GM19438 (cell line): ENCODE measurements around the gene KIF2C.
A peak's percentile ranks its signal among the peaks of the same experiment; 100 is the strongest.
"Not testable (repeated sequence)": the region's sequence is repeated elsewhere in the genome, so short reads cannot be mapped to it uniquely, and the experiment has no call there.

ENCODE experiments used
- ATAC-seq: cut with Tn5 transposase; IDR thresholded peaks from one replicate; pipeline ENCODE4 v1.9.1; 2021; ENCODE audit warnings: low read depth; ENCODE audit not compliant: unreplicated experiment

KIF2C gene

DNA sequence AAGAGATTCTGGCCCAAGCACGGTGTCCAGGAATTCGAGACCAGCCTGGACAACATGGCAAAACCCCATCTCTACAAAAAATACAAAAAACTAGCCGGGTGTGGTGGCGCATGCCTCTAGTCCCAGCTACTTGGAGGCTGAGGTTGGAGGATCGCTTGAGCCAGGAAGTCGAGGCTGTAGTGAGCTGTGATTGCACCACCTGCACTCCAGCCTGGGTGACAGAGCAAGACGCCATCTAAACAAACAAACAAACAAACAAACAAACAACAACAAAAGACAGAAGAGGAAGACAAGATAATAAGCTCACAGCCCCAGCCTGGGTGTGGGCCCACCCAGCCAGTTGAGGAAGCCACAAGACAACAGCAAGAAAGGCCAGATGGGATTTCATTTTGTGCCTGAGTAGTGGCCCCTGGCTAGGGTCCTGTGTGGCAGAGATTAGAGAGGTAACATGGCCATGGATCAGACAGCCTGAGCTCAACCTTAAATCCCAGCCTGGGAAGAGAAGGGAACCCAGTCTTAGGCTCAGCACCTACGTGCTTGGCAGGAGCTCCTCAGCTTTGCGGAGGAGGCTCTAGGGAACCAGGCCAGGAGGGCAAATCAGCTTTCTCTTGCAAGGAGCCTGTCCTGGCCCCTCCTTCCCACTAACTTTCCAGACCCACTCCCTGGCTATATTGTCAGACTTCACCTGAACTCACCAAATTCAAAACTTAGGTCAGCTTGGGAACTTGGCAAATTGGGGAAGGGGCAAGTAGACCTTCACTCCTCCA lies 53.3 kb downstream of the KIF2C start:
- ATAC-seq: no peak

DNA sequence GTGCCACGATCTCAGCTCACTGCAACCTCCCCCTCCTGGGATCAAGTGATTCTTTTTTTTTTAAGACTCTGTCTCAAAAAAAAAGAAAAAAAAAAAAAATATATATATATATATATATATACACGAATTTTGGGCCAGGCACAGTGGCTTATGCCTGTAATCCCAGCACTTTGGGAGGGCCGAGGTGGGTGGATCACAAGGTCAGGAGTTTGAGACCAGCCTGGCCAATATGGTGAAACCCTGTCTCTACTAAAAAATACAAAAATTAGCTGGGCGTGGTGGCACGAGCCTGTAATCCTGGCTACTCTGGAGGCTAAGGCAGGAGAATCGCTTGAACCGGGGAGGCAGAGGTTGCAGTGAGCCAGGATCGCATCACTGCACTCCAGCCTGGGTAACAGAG lies 58.2 kb downstream of the KIF2C start:
- ATAC-seq: not testable (repeated sequence)

DNA sequence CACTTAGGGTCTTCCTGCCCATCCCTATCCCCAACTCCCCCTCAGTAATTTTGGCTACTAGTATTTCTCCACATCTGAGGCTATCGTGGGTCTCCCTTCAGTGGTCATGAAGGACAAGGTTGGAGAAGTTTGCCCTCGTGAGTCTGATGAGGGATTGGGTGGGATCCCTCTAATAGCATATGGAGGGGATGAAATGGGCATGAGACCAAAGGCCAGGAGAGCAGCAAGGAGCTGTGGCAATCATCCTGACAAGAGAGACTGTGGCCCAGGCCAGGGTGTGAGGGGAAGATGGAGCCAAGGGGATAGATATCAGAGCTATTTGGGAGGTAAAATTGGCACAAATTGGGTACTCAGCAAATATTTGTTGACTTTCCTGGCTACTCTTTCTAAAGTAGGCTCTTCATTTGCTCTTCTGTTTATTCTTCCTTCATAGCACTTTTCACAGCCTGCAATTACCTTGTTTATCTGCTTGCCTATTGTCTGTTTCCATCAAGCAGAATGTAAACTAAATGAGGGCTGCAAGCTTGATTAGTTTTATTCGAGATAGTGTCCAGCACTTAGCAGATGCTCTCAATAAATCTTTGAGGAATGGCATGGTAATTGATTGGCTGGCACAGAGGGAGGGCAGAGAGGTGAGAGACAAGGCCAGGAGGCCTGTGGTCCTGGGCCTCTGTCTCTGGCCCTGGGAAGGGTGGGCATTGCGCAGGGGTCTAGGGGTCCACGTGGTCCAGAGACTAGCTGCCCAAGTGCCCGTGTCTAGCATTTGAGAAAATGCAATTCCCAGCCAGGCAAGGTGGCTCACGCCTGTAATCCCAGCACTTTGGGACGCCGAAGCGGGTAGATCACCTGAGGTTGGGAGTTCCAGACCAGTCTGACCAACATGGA lies 59.1 kb downstream of the KIF2C start:
- no peak for ATAC-seq

DNA sequence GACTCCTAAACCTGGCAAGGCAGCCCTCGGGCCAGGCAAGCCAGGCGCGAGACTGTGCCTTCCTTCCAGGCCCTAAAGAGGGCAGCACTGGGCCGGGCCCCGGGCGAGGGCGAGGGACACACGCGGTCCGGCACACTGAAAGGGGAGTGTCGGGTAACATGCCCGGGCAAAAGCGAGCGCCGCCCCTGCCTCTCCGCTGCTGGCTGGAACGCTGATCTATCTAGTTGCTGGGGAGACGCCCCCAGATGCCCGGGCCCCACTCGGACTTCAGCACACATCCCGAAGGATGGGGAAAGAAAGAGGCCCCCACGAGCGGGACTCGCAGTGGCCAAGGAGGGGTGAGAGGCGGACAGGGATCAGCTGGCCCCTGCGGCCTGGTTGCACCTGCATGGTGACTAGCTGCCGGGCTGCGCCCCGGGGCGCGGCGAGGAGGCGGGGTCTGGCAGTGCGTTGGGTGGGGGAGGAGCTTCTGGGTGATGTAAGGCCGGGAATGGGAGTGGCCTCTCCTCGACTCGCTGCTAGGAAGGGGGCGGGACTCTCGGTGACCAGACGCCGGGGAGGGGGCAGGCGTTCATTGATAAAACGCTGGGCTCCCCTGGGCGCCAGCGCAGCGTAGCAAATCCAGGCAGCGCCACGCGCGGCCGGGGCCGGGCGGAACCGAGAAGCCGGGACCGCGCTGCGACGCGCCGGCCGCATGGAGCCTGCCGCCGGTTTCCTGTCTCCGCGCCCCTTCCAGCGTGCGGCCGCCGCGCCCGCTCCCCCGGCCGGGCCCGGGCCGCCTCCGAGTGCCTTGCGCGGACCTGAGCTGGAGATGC lies 60.3 kb downstream of the KIF2C start, which contains the start of gene PLK3:
Gene PLK3, plus strand, starts transcription at position 608 of the 815 bp plus-strand sequence. Its CDS starts 87 bp downstream, at position 695.
- peak; percentile 72 for ATAC-seq

DNA sequence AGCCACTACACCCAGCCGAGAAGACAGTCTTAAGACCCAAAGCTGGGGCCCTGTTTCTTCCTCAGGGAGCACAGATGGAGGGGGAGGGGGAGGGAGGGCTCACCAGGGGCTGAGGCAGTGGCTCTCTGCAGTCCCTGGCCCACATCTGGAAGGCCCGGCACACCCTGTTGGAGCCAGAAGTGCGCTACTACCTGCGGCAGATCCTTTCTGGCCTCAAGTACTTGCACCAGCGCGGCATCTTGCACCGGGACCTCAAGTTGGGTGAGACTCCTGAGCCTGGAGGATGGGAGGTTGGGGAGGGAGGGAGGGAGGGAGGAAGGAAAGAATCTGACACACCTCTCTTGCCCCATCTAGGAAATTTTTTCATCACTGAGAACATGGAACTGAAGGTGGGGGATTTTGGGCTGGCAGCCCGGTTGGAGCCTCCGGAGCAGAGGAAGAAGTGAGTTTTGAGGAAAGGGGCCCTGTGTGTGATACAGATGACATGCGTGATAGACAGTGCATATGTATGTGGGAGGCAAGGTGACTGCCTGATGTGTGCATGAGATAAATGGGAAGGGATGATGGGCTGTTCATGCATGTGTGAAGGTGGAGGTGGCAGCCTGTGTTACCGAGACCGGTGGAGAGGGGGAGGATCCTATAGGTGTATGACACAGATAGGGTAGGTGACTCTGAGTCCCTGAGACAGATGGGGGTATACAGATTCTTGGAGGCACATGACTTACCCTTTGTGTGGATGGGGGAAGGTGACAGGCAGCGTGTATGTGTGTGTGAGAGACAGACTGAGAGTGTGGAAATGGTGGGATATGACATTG lies 62.1 kb downstream of the KIF2C start:
- ATAC-seq: no peak

DNA sequence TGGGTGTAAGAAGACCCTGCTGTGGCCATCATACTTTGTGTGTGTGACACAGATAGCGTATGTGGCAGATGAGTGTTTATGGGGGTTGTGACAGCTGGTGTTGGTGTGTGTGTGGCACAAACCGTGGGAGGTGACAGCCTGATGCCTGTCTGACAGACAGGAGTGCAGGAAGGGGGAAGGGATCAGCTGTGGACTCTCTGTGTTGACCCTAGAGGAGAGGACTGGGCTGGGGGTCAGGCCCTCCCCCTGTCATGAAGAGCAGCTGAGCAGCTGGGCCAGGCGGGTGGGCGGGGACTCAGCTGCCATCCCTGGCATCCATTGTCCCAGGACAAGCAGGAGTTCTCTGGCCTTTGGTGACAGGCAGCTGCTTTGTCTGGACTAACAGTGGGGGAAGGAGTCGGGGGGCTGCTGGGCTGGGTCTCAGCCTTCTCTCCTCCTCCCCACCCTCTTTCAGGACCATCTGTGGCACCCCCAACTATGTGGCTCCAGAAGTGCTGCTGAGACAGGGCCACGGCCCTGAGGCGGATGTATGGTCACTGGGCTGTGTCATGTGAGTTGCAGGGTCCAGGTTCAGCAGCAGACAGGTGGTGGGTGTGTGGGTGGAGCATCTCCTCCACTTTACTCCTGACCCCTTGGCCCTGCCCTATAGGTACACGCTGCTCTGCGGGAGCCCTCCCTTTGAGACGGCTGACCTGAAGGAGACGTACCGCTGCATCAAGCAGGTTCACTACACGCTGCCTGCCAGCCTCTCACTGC lies 62.8 kb downstream of the KIF2C start:
- no peak for ATAC-seq

DNA sequence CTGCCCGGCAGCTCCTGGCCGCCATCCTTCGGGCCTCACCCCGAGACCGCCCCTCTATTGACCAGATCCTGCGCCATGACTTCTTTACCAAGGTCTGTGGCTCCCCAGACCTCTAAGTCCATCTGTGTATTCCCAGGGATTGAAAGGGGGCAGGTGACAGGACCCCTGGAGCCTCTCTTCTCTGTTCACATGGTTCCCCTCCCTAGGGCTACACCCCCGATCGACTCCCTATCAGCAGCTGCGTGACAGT lies 63.4 kb downstream of the KIF2C start:
- ATAC-seq: no peak

DNA sequence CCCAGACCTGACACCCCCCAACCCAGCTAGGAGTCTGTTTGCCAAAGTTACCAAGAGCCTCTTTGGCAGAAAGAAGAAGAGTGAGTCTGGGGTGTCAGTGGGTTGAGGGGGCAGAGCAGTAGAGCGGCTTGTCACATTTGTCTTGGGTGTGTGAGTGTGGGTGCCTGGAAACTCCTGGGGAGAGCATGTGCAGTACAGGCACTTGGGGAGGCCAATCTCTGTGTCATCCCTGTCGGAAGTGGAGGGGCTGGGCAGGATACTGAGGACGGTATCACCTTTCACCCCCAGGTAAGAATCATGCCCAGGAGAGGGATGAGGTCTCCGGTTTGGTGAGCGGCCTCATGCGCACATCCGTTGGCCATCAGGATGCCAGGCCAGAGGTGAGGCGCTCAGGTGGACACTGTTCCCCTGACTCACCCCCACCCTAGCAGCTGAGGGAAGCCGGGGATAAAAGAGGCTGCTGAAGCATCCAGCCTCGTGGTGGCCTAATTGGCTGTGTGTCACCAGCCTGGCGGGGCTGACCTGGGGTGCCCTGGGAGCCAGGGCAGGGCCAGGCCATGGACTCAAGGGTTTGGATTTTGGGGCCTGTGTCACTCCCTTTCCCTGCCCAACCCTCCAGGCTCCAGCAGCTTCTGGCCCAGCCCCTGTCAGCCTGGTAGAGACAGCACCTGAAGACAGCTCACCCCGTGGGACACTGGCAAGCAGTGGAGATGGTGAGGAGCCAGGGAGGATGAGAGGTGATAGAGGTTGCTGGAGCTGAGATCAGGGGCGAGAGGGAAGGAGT lies 63.9 kb downstream of the KIF2C start:
- no peak for ATAC-seq

DNA sequence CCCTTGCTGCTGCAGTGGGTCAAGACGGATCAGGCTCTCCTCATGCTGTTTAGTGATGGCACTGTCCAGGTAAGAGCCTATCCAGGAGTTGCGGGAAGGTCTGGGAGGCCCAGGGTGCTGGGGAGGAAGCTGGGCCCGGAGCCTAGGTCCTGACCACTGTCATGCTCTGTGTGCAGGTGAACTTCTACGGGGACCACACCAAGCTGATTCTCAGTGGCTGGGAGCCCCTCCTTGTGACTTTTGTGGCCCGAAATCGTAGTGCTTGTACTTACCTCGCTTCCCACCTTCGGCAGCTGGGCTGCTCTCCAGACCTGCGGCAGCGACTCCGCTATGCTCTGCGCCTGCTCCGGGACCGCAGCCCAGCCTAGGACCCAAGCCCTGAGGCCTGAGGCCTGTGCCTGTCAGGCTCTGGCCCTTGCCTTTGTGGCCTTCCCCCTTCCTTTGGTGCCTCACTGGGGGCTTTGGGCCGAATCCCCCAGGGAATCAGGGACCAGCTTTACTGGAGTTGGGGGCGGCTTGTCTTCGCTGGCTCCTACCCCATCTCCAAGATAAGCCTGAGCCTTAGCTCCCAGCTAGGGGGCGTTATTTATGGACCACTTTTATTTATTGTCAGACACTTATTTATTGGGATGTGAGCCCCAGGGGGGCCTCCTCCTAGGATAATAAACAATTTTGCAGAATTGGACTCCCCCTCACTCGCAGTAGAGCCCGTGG lies 65.8 kb downstream of the KIF2C start:
- no peak for ATAC-seq

DNA sequence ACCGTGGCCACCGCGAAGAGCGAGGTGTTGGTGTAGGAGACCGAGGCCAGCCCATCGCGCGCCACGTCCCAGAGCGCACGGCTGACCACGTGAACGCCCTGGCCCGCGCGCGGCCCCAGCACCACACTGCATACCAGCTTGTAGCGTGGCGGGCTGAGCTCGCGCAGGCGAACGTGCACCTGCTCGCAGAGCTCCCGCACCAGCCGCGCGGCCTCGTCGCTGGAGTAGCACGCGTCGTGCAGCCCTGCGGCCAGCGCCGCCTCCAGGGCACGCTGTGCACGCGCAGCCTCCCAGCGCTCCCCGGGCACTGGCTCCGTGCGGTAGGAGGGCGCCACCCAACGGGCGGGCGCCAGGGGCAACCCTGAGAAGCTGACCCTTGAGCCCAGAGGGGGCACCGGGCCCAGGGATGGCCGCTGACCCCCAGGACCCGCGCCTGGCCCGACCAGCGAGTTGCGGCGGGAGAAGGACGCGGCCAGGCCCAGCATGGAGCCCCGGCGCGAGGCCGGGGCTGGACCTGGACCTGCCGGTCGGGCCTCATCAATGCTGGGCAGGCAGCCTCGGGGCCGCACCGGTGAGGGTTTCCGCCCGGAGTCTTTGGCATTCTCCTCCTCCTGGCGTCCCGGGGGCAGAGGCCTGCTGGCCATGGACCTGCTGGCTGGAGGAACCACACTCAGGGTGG lies 66.5 kb downstream of the KIF2C start:
- no peak for ATAC-seq

DNA sequence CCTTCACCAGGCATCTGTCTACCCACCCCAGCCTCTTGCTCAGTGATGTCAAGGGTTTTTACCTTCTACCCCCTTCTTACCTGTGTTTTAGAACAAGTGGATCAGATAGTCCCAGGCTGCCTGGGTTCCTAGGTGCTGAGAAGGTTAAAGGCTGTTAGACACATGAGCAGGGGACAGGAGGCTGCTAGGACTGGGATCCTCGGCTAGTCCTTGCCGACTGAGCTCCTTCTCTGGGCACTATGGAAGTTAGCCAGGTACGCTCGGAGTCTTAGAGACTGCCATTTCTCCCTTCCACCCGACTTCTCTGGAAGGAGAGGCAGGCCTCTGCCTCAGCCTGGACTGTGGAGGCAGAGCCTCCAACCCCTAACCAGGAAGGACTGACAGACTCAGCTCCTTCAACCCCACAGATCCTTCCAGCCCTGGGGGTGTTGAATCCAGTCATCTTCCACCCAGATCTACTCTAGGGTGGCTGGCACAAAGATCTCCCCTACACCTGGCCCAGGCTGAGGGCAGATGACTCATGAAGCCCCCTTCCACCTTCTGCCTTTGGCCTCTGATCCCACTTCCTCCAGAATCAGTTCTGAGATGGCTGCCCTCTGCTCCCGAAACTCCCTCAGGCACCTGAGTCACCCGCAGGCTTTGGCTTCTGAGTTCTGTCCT lies 67.2 kb downstream of the KIF2C start, which contains the start of gene DYNLT4:
Gene DYNLT4, minus strand, starts transcription at position 648 of the 660 bp plus-strand sequence. CDS start 683 bp downstream, outside the sequence.
- no peak for ATAC-seq

DNA sequence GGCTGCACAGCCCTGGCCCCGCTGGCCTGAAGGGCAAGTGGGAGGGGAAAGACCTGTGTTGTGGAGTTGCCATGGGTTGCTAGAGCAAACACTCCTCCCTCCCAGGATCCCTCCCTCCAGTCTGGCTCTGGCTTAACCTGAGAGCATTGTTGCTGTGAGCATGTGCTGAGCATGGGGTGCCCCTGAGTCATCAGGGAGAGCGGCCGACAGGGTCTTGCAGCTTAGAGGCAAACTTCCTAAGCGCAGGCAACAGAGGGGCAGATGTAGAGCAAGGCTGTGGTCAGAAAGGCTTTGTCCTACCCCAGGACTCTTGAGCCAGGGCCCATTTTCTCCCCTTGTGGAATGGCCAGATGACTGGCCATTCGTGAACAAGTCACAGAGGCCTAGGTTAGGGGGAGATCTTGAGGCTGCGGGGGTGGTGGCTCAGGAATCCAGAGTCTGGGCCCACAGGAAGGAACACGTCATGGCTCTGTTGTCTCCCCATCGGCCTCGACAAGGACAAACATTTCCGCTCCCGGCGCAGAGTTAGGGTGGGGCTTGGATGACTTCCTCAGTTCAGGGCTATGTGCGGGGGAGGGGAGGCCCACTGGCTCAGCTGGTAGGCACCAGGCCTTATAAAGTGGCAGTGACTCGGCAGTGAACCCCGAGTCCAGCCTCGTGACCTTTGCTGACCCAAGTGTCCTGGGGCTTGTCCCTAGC lies 67.9 kb downstream of the KIF2C start:
- no peak for ATAC-seq

DNA sequence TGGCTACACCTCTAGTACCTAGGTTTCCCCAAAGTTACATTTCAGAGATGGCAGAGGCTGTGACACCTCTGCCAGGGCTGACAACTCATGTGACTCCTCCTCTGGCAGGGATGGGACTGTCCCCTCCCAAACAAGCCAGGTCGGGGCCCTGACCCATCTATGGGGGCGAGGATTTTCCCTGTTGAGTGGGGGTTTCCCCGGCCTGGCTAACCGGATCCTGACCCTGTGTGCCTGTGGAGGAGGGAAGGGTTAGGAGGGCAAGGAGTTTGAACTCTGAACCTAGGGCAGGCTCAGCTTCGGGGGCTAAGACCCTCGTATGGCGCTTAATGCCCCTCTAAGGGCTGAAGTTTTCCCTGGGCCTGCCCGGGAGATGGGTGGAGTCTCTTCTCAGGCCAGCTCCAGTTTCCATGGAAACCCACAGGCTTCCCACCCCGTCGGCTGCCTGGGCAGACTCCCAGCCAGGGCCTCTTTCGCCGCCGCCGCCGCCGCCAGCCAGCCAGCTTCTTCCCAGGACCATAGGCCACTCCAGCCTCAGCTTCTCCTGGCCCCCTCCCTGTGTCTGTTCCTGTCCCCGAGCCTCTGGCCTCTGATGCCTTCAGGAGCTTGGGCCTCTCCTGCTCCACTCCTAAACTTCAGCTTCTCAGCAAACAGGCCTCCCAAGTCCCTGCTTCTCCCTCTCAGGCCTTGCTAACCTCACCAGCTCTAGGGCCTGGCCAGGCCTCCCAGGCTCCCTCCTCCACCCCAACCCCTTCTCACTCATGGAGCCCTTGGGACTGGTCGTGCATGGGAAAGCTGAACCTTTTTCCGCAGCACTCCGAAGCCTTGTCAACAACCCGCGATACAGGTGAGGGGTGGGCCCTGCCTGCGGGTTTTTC lies 68.7 kb downstream of the KIF2C start, which contains the start of gene BTBD19:
Gene BTBD19, plus strand, starts transcription at position 461 of the 875 bp plus-strand sequence. Its CDS starts 298 bp downstream, at position 759.
- no peak for ATAC-seq

DNA sequence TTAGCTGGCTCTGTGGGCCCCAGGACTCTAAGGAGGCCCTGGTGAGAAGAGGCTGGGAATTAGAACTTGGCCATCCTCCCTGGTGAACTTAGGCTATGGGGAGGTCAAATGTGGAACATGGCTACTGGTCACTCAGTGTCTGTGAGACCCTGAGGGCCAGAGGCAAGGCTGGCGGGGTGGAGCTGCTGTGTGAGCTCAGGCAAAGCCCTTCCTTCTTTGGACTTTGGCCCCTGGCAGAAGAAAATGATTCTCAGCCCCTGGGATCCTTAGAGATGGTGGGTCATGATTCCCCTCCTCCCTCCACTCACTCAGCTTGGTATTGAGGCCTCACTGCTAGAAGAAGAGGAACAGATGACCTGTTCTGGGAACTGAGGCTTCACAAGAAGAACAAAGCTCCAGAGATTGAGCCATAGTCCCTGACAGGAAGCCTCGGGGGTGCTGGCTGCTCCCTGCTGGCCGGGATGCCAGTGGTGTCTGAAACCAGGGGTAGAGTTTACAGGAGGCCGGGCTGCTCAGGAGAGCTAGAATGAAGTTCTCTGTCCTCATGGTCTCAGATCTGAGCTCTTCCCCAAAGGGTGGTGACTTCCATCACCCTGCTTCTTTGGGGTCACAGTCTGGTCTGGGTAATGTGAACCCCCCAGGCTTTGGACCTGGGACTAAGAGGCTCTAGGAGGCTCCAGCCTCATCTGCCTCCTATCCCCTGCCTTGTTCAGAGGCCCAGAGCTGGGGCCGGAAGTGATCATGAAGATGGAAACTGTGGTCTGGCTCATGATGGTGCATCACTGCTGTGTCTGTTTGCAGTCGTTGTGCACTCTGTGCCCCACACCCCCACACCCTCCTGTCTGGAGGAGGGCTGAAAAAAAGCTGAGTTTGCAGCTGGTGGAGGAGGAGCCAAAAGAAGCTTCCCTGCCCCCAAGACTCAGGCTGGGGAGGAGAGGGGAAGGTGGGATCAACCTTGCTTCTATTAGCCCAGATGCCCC lies 69.6 kb downstream of the KIF2C start:
- ATAC-seq: peak; percentile 46
